HG03045 (cell line): ENCODE data around the gene PANK1.

Source experiments
- ATAC-seq: cut with Tn5 transposase; IDR thresholded peaks from one replicate; pipeline ENCODE4 v1.9.1; 2021; ENCODE audit warnings: mild to moderate bottlenecking, moderate library complexity; ENCODE audit not compliant: unreplicated experiment

PANK1 gene

GRCh38 chr10:89652806-89653370, 7.8 kb upstream of the PANK1 start:
- no peak for ATAC-seq

DNA sequence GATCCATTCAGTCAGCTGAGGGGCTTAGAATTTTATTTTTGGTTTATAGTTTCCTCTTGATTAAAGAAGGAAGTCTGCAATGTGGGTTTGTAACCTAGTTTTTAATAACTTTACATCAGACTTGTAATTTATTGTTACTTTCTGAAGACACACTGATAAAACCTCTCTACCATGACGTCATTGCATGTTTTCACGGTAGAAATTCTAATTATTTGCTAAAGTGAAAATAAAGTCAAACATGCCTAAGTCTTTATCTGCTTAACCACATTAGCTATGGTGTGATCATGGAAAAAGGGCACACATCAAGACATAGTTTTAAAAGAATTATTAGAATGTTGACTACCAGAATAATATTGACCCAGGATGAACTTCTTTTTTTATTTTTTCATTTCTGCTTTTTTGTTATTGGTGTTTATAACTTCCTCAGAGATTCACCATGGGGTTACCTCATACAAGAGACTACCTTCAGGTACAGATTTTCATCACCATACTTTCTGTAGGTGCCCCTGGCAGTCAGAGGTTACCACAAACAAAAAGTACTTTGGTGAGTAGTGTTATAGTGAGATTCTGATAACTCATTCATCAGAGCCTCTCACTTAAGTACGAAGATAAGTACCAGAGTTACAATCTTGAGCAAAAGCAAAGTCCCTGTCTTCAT, 7.0 kb upstream of the PANK1 start:
- no peak for ATAC-seq

GRCh38 chr10:89651205-89651915, 6.3 kb upstream of the PANK1 start:
- ATAC-seq = no peak

- ATAC-seq = no peak
These were observed 4.0 kb upstream of the PANK1 start for GRCh38 chr10:89649051-89649450.

DNA sequence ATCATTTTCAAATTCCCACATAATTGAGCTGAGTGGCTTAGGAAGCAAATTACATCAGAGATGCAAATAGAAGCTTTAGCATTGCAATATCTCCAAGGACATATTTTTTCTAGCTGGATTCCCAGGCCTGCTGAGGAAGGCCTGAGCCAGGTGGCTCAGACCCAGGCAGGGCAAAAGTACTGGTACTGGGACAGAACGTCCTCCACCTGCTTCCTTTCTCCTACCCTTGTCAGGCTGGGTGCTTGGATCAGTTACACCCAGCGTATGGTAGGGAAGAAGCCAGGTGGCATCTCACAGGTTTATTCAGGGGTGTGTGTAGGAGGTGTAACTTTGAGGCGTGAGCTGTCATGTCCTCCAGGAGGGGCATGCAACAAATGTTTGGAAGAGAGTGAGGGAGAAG, 3.0 kb upstream of the PANK1 start:
- ATAC-seq = no peak

DNA sequence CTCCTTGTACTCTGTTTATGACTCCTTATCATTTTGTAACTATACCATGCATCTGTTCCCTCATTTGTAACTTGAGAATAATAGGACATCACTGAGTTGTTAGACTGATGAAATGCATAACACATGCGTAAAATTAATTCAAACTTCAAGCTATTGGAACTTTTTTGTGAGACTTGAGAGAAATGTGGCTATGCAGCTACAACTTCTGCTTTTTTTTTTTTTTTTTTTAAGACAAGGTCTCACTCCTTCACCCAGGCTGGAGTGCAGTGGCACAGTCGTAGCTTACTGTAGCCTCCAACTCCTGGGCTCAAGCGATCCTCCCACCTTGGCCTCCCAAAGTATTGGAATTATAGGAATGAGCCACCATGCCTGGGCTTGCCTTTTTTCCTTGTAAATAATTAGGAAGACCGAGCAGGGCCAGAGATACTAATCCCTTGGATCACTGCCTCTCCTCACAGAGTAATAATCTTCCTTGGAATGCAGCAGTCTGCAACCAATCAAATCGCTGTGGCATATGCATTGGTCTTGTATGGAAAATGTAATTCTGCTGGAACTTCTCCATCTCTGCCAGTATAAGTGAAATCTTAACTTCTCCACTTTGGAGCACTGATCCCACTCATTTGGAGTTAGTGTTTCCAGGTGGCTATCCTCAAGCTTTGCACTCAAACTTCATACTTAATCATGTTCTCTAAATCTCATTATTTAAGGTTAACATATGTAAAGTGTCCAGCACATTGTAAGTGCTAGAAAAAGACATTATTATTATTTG, 2.0 kb upstream of the PANK1 start:
- no peak for ATAC-seq

GRCh38 chr10:89645742-89646172, 715 bp upstream of the PANK1 start:
- ATAC-seq = no peak

GRCh38 chr10:89644691-89644966, 413 bp downstream of the PANK1 start:
- ATAC-seq = peak; percentile 35

DNA sequence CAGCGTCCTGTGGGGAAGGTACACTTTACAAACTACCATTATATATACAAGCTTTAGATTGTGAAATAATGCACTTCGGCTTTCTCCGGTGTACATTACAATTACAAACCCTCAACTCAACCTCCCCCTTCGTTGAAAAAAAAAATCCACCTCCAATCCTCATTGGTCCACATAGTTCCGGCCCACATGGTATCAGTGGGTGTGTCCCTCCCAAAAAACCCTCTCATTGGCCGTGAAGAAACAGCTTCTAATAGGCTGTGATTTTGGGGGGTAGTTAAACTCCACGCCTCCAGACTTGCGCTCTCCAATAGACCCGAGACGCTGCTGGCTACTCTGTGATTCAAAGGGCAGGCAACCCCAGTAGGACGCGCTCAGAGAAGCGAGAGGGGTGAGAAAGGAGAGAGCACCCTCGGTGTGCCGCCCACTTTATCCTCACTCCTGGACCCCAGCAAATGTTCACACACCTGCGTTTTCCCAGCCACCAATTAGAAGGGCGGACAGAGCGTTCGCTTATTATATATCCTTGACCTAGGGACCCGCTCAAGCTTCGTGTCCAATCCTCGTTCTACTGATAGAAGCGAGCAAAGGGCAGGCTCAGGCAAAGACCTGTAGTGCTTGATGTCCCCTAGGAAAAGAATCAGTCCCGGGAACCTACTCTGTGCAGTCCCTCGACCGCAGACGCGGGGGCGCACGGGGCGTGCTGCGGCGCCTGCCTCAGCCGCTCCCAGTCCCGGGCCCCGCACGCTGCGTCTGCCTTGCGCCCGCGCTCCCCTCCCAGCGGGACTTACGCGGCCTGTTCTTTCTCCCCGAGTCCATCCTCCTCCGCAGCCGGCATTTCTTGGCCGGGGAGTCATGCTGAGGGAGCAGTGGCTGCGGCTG, 991 bp downstream of the PANK1 start:
- ATAC-seq = peak; percentile 91

DNA sequence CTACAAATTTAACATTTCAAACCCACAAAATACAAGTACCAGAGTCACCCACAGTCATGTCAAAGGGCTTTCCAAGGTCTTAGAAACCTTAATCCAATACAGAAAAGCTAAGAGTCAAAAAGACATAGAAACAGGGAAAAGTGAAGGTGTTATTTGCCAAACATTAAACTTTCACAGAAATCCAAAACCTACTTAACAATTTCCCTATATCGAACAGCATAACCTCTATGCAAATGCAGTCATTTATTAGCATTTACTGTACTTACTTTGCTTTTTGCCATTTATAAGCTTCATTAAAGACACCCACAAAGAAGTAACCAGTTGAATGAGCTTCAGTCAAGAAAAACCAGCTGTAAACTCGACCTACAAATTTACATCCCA, 1.6 kb downstream of the PANK1 start:
- ATAC-seq = no peak

- no peak for ATAC-seq
These were observed 2.8 kb downstream of the PANK1 start for GRCh38 chr10:89642193-89642592.

DNA sequence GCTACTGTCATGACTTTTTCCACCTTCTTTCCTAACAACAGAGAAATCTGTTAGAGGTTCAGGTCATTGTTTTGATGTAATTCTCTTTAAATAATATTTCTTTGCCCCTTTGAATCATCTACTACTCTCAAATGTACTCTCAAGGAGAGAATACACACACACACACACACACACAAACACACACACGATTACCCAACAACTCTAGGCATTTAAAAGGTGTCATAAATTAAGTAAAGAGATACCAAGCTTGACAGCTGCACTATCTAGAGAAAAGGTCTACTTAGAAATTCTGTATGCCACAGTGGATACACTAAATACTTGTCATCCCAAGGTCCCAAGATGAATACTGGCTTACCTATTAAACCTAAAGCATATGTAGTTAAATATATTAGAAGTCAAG, 4.8 kb downstream of the PANK1 start:
- ATAC-seq = no peak

DNA sequence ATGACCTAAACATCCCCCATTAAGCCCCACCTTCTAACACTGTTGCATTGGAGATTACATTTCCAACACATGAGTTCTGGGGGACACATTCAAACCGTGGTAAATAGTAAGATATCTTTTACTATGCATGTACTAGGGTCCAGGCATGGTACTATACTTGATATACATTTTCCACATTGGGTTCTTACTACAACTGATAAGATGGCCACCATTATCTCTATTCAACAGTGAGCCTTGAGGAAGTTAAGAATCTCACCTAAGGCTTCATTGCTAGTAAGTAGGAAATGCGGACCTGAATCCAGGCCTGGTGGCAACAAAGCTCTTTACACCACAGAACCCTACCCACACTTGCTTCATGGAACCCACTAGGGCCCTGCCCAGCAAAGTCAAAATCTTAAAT, 5.7 kb downstream of the PANK1 start:
- ATAC-seq = no peak

DNA sequence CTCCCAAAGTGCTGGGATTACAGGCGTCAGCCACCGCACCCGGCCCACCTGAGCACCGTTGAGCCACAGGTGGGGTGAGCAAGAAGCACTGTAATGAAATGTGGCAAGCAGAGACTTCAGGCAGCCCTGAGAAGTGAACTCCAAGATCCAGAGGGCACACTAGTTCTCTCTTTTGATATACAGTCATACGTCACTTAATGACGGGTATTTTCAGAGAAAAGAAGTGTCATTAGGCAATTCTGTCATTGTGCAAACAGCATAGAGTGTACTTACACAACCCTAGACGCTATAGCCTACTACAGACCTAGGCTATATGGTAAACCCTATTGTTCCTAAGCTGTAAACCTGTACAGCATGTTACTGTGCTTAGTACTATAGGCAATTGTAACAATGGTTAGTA, 7.9 kb downstream of the PANK1 start:
- no peak for ATAC-seq

DNA sequence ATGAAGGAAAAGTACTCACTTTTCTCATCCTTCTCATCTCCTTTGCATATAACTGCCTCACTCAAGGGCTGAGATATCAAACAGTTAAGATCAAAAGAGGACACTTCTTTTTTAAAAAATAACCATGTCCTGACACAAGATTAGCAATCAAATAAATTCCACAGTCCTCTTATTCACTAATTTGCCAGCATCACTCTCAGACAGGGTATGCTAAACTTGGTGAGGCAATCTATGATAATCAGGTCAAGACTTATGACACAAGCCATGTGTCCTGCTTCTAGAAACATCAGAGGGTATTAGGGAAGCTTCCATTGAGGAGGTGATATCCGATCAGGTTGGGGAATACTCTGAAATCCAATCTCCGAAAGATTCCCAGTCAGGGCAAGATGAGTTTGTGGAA, 10.4 kb downstream of the PANK1 start:
- no peak for ATAC-seq

DNA sequence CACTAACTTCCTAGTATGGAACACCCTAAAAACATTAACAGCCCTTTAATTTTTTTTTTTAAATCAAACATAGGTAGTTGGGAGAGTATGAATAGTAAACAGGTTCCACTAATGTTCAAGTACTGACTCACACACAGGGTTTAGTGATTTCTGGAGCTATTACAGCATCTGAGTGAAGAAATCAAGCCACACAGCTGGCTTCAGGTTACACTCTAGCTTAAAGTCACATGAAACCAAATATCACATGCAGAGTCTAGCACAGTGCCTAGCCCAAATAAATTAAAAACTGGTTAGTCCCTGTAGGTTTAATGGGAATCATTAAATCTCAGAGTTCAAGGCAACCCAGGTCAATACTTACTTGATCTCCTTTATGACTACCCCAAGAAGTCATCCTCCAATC, 11.6 kb downstream of the PANK1 start:
- ATAC-seq = no peak

DNA sequence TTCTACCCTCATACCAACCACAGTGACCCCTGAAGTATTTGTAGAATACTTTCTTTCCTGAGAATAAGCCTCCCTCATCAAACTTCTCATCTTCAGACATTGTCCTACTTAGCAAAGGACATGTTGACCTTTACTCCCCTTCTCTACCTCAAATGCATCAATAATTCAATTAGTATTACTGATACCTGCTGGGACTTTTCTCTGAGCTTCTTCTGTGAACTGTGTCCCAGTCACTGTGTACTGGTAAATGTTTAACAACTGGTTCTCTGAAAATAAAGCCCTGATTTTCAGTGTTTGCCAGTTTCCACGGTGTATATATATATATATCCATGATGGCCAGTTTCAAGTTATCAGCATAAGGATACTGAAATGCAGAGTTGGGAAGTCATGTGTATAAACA, 12.2 kb downstream of the PANK1 start:
- ATAC-seq = no peak

DNA sequence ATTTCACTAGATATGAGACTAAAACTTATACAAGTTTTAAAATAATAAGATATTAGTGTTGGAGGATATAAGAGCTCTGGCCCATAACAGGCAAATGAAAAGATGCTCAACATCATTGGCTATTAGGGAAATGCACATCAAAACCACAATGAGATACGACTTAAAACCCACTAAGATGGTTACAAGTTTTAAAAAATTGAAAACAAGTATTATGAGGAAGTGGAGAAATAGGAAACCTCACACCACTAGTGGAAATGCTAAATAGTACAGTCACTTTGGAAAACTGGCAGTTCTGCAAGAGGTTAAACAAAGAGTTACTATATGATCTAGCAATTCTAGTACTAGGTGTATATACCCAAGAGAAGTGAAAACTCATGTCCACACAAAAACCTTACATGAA, 17.2 kb downstream of the PANK1 start:
- no peak for ATAC-seq

DNA sequence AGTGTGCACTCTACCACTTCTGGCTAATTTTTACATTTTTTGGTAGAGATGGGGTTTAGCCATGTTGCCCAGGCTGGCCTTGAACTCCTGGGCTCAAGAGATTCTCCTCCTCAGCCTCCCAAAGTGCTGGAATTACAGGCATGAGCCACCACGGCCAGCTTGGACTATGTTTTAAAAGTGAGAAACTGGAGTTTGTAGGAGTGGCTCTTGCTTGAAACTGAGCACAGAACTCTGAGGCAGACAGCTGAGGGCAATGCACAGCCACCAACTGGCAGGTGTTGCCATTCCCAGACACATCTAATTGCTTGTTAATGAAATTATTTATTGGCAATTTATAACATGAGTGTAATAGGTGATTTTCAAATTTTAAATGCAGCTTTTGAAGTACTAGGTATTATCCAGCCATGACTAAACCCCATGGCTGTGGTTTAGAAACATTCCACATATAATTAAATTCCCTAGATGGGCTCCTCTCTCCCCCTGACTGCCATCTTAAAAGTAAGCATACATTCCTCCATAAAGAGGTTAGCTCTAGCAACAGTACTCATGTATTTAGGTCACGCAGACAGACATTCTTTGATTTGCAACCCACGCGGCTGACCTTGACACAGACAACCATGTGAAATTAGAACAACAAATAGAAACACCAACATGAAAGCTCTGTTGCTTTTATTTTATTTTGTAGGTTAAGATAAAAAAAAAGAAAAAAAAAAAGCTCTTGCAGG, 19.8 kb downstream of the PANK1 start:
- no peak for ATAC-seq

GRCh38 chr10:89624020-89624419, 21.0 kb downstream of the PANK1 start:
- no peak for ATAC-seq
